OCI-M1 (cell line): ENCODE measurements around the gene ADGRB3.
"Not testable (repeated sequence)": the region's sequence is repeated elsewhere in the genome, so short reads cannot be mapped to it uniquely, and the experiment has no call there.

Experiments
- DNase-seq: peaks from one replicate; lab custom pipeline; 2025; lab: John Stamatoyannopoulos, UW

ADGRB3 gene

DNA sequence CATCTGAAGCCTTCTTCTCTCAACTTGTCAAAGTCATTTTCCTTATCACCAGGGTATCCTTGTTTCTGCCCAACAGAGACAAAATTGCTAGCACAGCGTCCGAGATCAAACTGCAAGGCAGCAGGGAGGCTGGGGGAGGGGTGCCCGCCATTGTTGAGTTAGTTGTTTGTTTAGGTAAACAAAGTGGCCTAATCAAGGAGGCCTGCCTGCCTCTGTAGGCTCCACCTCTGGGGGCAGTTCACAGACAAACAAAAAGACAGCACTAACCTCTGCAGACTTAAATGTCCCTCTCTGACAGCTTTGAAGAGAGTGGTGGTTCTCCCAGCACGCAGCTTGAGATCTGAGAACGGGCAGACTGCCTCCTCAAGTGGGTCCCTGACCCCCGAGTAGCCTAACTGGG, 155.0 kb downstream of the ADGRB3 start:
- DNase-seq, result not testable (repeated sequence)

DNA sequence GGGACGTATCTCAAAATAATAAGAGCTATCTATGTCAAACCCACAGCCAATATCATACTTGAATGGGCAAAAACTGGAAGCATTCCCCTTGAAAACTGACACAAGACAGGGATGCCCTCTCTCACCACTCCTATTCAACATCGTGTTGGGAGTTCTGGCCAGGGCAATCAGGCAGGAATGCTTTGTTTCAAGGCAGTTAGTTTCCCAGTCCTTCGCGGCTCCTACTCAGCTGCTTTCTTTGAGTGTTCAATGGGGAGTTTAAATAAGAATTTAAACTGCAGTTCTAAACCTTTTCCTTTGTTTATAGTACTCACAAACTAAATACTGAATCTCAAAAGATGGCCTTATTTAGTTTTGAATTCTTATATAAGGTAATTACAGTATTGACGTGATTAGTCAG, 179.9 kb downstream of the ADGRB3 start:
- not testable (repeated sequence) for DNase-seq

DNA sequence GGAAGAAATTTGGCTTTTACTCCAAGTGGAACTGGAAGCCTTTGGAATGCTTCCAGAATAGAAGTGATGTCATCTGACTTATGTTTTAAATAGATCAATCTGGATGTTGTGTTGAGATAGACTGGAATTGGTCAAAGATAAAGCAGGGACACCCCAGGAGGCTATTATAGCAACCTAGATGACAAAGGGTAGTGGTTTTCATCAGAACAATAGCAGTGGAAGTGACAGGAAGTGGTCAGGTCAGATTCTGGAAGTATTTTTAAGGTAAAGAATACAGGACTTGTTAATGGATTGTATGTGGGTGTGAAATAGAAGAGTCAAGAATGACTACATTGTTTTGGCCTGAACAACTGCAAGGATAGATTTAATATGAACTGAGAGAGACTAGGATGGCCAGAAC, 191.4 kb downstream of the ADGRB3 start:
- peak; percentile 25 for DNase-seq

DNA sequence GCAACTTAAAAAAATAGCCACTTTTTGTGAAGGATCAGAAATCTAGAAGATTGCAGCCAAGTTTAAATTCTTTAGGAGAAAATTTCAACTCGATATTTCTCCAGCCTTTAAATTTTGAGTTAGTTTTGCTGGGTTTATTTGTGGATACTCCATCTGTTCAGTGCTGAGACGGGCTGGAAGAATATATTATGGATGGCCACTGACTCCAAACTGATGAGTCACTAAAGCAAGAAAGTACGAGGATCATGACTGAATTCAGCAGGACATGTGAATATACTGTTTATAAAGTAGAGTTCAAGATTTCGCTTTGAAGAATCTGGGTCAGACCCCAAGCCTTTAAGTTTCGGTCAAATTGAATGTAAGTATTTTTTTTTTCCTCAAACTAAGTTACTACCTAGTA, 199.5 kb downstream of the ADGRB3 start:
- peak; percentile 28 for DNase-seq

DNA sequence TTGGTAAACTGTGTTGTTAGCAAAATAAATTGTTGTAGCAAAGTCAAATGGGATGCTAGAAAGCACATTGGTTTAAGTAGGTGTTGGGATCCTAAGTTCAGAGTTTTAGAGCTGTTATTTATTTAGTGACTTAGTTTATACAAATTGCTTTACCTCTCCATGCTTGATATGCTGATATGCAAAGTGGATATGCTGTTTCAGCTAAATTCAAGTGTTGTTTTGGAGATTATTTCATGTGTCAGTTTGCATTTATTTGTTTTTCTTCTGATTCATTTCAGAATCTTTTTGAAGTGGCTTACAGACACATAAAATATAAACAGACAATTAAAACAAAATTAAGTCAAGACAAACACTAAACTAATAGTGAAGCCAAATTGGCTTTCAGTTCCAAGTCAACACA, 203.5 kb downstream of the ADGRB3 start:
- DNase-seq, result no peak

DNA sequence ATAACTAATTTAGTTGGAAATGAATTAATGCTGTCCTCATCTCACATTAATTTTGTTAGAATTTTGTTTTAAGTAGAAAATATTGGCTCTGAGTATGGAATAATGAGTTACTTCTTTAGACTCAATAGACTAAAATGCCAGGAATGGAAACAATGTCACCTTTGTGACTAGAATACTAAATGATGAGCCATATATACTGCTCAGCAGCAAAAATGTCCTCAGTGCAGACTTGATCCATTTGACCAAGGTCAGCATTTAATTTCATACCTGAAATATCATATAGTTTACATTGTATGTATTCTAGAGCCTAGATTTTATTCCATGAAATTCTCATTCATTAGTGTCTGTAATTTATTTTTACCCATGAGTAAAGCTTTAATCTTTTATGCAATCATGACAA, 217.7 kb downstream of the ADGRB3 start:
- no peak for DNase-seq

DNA sequence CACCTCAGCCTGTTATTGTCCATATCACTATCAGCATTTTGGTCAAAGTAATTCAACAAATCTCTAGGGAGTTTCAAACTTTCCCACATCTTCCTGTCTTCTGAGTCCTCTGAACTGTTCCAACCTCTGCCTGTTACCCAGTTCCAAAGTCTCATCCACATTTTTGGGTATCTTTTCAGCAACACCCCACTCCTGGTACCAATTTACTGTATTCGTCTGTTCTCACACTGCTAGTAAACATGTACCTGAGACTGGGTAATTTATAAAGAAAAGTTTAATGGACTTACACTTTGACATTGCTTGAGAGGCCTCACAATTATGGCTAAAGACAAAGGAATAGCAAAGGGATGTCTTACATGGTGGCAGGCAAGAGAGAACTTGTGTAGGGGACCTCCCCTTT, 224.2 kb downstream of the ADGRB3 start:
- DNase-seq, result no peak

DNA sequence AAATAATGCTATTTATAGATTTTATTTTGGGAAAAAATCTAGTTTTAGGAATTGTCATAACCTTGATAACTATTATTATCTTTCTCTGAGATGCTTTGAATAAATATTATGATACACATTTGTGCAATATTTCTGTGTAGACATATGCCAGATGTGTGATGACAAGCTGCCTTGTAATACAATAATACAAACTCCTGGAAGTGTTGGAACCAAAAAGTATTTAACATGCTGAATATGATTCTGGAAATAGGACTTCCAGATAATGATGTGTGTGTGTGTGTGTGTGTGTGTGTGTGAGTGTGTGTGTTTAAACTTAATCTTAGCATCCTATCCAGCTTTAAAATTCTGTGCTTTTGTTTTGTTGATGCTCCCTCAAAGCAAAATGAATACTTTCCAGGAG, 233.6 kb downstream of the ADGRB3 start:
- no peak for DNase-seq

DNA sequence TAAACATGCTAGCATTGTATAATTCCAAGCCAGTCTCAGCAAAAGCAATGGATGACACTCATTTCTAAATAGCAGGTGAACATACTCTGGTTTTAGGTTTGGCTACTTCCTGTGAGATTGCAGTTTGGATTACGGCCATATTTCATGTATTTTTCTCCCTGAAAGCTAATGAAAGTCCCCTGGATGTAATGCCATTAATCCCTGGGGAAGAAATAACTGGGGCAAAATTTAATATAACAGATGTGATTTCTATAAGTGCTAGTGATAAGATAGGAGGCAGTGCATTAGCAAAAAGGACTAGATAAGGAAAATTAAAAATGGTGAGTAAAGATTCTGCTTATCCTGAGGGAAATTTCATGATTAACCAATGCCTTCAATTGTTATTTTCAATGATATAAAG, 238.2 kb downstream of the ADGRB3 start:
- no peak for DNase-seq

DNA sequence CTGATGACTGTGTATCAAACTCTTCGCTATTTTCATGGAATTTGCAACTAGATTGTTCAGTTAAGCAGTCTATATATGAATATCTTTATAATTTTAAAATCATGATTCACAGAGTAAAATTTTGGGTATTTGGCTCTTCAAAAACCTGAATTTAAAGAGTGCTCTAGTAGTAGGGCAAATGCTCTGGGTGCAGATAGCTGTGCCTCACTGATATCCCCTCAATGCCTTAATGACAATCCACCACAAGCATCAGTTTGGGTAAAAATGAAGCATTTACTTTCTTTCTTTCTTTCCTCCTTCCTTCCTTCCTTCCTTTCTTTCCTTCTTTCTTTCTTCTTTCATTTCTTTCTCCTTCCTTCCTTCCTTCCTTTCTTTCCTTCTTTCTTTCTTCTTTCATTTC, 239.7 kb downstream of the ADGRB3 start:
- DNase-seq, result no peak

DNA sequence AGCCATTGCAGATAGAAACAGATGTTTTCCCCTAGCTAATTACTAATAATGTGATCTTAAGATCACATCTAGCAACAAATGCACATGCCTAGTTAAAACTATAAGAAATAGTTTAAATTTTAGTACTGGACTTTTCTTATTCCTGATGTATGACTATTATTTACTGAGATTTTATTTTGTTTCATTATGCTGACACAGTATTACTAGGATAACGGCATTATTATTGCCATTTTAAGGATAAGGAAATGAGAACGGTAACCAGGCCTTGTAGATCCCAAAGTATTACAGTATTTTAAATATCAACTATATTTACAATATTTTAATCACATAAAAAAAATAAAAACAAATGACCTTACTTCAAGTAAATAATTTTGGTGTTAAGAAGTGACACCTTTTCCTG, 240.3 kb downstream of the ADGRB3 start:
- DNase-seq, result no peak

DNA sequence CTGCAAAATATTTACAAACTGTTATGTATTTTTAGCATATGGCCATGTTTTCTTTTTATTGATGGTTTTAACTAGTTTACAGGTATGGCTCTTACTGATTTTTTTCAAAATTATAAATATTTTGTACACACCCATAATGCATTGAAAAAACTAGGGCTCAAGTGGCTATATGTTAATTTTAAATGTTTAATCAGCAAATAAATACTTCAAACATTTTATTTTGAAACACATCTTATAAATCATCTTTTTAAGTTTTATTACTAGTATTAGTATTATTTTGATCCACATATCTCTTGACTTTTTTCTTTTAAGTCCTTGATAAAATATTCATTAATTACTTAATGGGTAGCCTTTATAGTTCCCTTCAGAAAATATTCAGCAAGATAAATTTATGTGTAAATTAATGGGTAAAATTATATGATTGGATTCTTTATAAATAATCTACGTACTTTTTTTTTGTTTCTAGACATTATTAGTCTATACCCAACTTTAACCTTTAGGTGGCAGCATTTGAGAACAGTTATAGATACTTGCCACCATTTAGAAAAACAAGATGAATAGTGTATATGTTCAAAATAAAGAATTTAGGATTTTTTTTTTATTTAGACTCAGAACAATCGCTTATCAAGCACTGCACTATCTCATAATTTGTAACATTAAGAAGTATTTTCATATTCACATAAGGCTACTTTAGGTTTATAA, 241.9 kb downstream of the ADGRB3 start:
- peak; percentile 67 for DNase-seq

DNA sequence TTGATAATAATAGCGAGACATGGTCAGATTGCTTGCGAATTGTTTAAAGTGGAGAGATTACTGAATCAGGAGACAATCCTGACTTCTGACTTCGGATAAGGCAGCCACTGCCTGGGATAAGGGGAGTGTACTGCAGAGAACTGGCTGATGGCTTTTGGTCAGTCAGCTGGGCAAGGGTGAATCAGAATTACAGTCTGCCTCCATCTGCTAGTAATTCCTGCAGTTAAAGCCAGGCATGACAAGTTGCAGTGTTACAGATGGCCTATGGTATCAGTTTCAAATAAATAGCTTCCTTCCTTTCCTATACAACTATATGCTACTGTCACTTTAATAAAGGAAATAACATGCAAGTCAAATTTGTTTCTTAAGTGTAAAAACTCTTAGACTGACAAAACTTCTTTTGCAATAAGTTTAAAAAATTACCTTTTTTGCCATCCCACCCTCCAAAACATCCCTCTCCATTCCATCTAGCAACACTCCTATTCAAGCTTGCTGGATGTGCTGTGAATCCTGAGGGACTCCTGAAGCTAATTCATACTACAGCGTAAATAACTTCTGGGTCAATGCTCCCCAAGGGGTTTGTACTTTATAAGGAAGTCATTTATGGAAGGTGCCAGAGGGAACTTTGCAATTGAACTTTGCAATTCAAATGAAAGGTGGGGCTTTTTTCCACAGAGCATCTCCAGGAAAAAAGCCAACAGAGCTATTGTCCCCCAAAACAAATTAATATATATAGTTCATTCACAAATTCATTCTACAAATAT, 245.2 kb downstream of the ADGRB3 start:
- no peak for DNase-seq

DNA sequence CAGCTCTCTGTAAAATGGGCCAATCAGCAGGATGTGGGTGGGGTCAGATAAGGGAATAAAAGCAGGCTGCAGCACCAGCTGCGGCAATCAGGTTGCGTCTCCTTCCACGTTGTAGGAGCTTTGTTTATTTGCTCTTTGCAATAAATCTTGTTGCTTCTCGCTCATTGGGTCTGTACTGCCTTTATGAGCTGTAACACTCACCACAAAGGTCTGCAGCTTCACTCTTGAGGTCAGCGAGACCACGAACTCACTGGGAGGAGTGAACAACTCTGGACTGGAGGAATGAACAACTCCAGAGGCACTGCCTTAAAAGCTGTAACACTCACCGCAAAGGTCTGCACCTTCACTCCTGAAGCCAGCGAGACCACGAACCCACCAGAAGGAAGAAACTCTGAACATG, 248.2 kb downstream of the ADGRB3 start:
- not testable (repeated sequence) for DNase-seq

DNA sequence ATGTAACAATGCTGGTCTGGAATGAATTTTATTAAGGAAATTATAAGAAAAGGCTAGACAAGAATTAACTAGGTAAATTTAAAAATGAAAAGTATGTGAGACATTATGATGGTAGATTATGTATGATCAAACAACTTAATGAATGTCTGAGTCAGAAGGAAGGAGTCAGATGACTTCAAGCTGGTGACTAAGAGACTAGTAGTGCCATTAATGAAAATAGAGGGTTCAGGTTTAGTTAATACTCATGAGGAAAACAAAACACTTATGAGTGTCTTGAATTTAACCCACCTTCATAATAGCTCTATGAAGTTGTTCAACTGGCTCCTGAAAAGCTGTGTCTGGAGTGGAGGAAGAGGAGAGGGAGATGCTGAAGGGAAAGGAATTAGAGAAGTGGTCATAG, 256.3 kb downstream of the ADGRB3 start:
- DNase-seq, result no peak

DNA sequence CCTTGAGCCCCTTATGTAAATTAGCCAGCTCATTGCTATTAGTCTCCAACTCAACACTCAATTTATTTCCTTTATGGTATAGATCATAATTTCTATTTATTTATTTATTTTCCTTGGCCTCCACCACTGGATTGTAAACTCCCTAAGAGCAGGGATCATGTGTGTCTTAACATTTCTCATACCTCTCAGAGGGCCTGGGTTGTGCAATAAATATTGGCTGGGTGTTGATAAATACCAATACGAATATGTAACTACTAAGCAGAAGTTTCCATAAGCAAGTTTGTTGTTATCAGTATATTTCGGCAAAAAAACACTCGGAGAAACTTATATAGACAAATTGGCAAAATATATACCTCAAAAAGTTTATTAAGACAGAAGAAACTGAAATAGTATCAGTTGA, 257.4 kb downstream of the ADGRB3 start:
- DNase-seq, result no peak

DNA sequence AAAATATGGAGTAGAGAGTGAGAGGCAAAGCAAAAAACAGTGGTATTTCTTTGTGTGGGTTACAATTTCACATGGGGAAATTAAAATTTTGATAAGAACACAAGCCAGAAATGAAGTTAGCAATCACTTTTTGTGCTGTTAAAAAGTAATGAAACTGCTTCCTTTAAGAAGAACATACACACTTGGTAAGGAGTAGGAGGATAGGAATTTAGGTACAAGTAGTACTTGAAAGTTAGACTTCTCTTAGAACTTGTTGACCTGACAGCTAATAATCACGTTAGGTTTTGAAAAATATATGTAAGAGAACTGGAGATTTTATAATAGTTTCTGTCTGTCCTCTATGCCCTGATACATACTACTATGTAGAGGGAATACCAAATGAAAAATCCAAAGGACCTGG, 260.8 kb downstream of the ADGRB3 start:
- no peak for DNase-seq

DNA sequence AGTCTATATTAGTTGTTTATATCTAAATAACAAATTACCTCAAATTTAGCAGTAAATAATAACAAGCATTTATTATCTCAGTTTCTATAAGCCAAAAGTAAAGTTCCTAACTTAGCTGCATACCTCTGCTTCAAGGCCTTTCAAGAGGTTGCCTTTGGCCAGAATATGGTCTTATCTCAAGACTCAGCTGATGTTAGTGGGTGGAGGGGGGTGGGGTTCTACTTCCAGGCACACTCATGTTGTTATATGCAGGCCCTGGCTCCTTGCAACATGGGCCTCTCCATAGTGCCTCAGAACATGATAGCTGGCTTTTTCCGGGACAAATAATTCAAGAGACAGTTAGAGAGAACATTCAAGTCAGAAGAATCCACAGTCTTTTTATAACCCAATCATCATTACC, 266.0 kb downstream of the ADGRB3 start:
- DNase-seq, result peak; percentile 66

DNA sequence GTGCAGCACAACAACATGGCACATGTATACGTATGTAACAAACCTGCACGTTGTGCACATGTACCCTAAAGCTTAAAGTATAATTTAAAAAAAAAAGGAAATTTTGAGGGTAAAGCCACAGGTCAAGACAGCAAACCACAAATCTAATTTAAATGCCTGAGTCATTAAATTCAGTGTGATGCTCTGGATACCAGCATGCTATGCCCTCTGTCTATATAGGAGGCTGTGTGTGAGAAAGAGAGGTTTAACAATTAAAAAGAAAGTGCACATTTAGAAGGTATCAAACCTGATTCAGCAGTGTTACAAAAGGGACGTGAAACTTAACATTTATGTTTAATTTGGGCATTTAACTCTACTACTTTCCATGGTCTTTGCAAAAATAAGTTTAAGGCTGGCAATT, 276.3 kb downstream of the ADGRB3 start:
- DNase-seq, result no peak

DNA sequence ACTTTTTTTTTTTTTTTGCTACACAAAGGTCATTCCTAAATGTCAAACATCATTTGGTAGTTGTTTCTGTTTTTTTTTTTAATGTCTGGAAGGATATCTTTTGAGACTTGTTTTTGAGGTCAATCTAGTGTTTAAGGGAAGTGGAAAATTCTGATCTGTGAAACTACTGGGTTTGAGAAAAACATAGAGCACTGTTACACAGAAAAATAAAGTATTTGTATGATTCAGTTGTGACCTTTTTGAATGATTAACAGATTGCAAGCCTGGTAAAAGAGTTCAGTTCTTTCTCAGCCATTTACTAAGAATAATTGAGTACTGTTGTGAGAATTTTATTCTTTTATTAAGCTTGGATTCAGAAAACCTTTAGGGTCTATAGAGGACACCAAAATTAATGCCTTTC, 276.7 kb downstream of the ADGRB3 start:
- DNase-seq, result no peak

DNA sequence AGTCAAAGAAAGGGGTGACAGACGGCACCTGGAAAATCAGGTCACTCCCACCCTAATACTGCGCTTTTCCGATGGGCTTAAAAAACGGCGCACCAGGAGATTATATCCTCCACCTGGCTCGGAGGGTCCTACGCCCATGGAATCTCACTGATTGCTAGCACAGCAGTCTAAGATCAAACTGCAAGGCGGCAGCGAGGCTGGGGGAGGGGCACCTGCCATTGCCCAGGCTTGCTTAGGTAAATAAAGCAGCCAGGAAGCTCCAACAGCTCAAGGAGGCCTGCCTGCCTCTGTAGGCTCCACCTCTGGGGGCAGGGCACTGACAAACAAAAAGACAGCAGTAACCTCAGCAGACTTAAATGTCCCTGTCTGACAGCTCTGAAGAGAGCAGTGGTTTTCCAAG, 277.7 kb downstream of the ADGRB3 start:
- not testable (repeated sequence) for DNase-seq

DNA sequence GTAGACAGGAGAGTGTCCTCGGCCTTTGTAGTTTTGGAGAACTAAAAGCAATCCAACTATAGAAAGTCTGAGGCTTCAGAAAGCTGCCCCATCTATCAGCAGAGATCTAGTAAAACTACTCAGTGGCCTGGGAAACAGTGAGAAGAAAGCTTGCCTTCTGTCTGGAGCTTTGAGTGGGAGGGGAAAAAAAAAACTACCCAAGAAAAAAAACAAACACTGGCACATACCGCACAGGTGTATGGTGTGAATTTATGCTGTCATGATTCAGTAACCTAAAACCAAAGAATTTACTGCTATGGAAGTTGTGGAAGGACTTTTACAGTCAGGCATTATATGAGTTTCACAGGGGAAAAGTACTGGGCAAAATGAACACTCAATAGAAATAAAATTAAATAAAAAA, 280.5 kb downstream of the ADGRB3 start:
- DNase-seq, result no peak

DNA sequence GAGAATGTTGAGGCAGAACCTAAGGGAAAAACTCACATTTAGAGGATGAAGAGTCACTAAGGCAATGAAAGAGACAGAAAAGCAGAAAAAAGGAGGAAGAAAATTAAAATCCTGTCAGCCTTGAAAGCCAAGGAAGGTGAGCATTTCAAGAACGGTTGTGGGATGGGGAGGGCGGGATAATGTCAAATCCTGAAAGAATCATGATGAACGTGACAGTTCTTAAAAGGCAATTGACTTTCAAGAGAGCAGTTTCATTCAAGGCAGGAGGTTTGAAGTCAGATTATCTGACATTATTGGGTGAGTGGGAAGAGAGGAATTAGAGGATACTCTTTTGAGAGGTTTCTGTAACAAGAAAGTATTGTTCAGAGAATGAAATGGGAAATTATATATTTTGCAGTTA, 284.5 kb downstream of the ADGRB3 start:
- no peak for DNase-seq

DNA sequence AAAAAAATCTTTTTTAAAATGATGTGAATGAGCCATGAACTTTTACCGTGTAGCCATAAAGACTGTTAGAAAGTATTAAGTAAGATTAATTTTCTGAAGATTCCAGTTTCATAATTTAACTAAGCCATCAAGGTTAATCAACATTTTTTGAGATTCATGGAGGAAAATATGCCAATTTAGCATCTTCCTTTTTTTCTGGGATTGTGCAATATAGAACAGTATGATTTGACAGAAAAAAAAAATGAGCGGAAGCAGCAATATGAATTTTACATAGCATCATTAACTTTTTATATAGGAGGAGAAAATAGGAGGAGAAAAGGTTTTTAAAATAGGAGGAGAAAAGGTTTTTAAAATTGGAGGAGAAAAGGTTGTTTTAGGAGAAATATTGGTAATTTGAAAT, 306.3 kb downstream of the ADGRB3 start:
- no peak for DNase-seq
